Gastrocnemius medialis (tissue), 4 donors: ENCODE results near the gene KIFBP.

Experiments
- POLR2A ChIP-seq, 2 donors: fragments of 450-650 bp; IDR thresholded peaks; one replicate each; pipeline ENCODE4 v1.6.1; 2017; ENCODE audit warnings: antibody characterized with exemption in 2 of 2, mild to moderate bottlenecking in 2 of 2, moderate library complexity in 2 of 2
- TF ChIP-seq, protein P1 (sequence below), 5 experiments: fragments of 450-650 bp in 3 of 5; fragments of 200-600 bp in 2 of 5; sonication (generic) in 2 of 5; IDR thresholded peaks in 4 of 5; conservative IDR thresholded peaks in 1 of 5; 1 replicate in 4 of 5; 2 replicates in 1 of 5; pipeline ENCODE4 v1.5.1; 2016 to 2019; ENCODE audit warnings: antibody characterized with exemption in 5 of 5, mild to moderate bottlenecking in 3 of 5, moderate library complexity in 3 of 5

- TF ChIP-seq POLR2A (IDR thresholded peaks at IDR 0.05): no peak
- TF ChIP-seq, protein P1, sequence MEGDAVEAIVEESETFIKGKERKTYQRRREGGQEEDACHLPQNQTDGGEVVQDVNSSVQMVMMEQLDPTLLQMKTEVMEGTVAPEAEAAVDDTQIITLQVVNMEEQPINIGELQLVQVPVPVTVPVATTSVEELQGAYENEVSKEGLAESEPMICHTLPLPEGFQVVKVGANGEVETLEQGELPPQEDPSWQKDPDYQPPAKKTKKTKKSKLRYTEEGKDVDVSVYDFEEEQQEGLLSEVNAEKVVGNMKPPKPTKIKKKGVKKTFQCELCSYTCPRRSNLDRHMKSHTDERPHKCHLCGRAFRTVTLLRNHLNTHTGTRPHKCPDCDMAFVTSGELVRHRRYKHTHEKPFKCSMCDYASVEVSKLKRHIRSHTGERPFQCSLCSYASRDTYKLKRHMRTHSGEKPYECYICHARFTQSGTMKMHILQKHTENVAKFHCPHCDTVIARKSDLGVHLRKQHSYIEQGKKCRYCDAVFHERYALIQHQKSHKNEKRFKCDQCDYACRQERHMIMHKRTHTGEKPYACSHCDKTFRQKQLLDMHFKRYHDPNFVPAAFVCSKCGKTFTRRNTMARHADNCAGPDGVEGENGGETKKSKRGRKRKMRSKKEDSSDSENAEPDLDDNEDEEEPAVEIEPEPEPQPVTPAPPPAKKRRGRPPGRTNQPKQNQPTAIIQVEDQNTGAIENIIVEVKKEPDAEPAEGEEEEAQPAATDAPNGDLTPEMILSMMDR (IDR thresholded peaks at IDR 0.05 in 4 of 5, conservative IDR thresholded peaks at IDR 0.05 in 1 of 5): no peak
Observed at GRCh38 chr10:68959695-68960527, 28.7 kb upstream of the KIFBP start.
